SK-N-SH treated with all-trans-retinoic acid at 6 μM for 48 hours (cell line): Measurements from ENCODE around the gene APOO.

ENCODE experiments used
- ATAC-seq: fragments of 200-7000 bp; cut with Tn5 transposase; 3 replicates; pipeline ENCODE4 v1.9.1; 2020; ENCODE audit warnings: mild to moderate bottlenecking, moderate library complexity
- ARNTL ChIP-seq: fragments of 450-650 bp; formaldehyde crosslinking; IDR thresholded peaks from 2 replicates; pipeline ENCODE4 v1.5.0; 2020; ENCODE audit warnings: low read depth, mild to moderate bottlenecking, moderate library complexity, borderline replicate concordance
- BACH2 ChIP-seq: fragments of 250-450 bp; sonication (Bioruptor Pico); IDR thresholded peaks from 2 replicates; pipeline ENCODE4 v1.9.0; 2021; ENCODE audit warnings: mild to moderate bottlenecking, borderline replicate concordance
- CSDC2 ChIP-seq: fragments of 250-450 bp; sonication (Bioruptor Pico); IDR thresholded peaks from 2 replicates; pipeline ENCODE4 v1.5.0; 2020; ENCODE audit warnings: mild to moderate bottlenecking, moderate library complexity
- ESRRG ChIP-seq: fragments of 250-450 bp; sonication (Bioruptor Pico); IDR thresholded peaks from 2 replicates; pipeline ENCODE4 v1.6.1; 2021; ENCODE audit warnings: mild to moderate bottlenecking
- GLIS3 ChIP-seq: fragments of 250-450 bp; sonication (Bioruptor Pico); IDR thresholded peaks from 2 replicates; pipeline ENCODE4 v1.5.0; 2020; ENCODE audit warnings: mild to moderate bottlenecking, moderate library complexity
- ISL1 ChIP-seq: fragments of 250-450 bp; sonication (Bioruptor Pico); IDR thresholded peaks from 2 replicates; pipeline ENCODE4 v2.1.2; 2022; ENCODE audit warnings: mild to moderate bottlenecking, moderate library complexity
- OSR1 ChIP-seq: fragments of 250-450 bp; sonication (Bioruptor Pico); IDR thresholded peaks from 2 replicates; pipeline ENCODE4 v1.8.0; 2022; ENCODE audit warnings: moderate library complexity, mild to moderate bottlenecking, inconsistent platforms
- PATZ1 ChIP-seq: fragments of 250-450 bp; sonication (Bioruptor Pico); IDR thresholded peaks from 2 replicates; pipeline ENCODE4 v1.8.0; 2020; ENCODE audit warnings: mild to moderate bottlenecking, moderate library complexity, borderline replicate concordance
- POU6F1 ChIP-seq: fragments of 250-450 bp; sonication (Bioruptor Pico); IDR thresholded peaks from 2 replicates; pipeline ENCODE4 v1.8.0; 2021; ENCODE audit warnings: low read depth, mild to moderate bottlenecking, moderate library complexity, borderline replicate concordance
- RARB ChIP-seq: fragments of 250-450 bp; sonication (Bioruptor Pico); IDR thresholded peaks from 2 replicates; pipeline ENCODE4 v1.8.0; 2021; ENCODE audit warnings: mild to moderate bottlenecking, moderate library complexity
- SNAI2 ChIP-seq: fragments of 250-450 bp; sonication (Bioruptor Pico); IDR thresholded peaks from 2 replicates; pipeline ENCODE4 v1.5.0; 2020; ENCODE audit warnings: mild to moderate bottlenecking, moderate library complexity
- TCF4 ChIP-seq: fragments of 250-450 bp; sonication (Bioruptor Pico); IDR thresholded peaks from 2 replicates; pipeline ENCODE4 v1.8.0; 2021; ENCODE audit warnings: mild to moderate bottlenecking, moderate library complexity, borderline replicate concordance
- TOX ChIP-seq: fragments of 250-450 bp; sonication (Bioruptor Pico); IDR thresholded peaks from 2 replicates; pipeline ENCODE4 v1.8.0; 2021; ENCODE audit warnings: mild to moderate bottlenecking, moderate library complexity, borderline replicate concordance
- TSHZ2 ChIP-seq: fragments of 250-450 bp; sonication (Bioruptor Pico); IDR thresholded peaks from 2 replicates; pipeline ENCODE4 v1.5.0; 2020; ENCODE audit warnings: mild to moderate bottlenecking, moderate library complexity
- ZC3H10 ChIP-seq: fragments of 250-450 bp; sonication (Bioruptor Pico); IDR thresholded peaks from 2 replicates; pipeline ENCODE4 v1.5.1; 2021; ENCODE audit warnings: mild to moderate bottlenecking, moderate library complexity
- ZFP3 ChIP-seq: fragments of 250-450 bp; sonication (Bioruptor Pico); IDR thresholded peaks from 2 replicates; pipeline ENCODE4 v1.5.0; 2020; ENCODE audit warnings: mild to moderate bottlenecking, moderate library complexity
- ZNF565 ChIP-seq: fragments of 450-650 bp; formaldehyde crosslinking; conservative IDR thresholded peaks from 2 replicates; pipeline ENCODE4 v1.5.0; 2020; ENCODE audit warnings: low read depth, mild to moderate bottlenecking, moderate library complexity
- ZNF70 ChIP-seq: fragments of 450-650 bp; formaldehyde crosslinking; IDR thresholded peaks from 2 replicates; pipeline ENCODE4 v1.5.0; 2020; ENCODE audit warnings: mild to moderate bottlenecking, moderate library complexity
- ZNF8 ChIP-seq: fragments of 450-650 bp; formaldehyde crosslinking; IDR thresholded peaks from 2 replicates; pipeline ENCODE4 v1.5.0; 2020; ENCODE audit warnings: mild to moderate bottlenecking, moderate library complexity

Gene APOO

GRCh38 chrX:23811656-23812055 lies 96.1 kb downstream of the APOO start:
- TF ChIP-seq ZNF70 (CRISPR knock-in tag): no peak
- no peak for TF ChIP-seq OSR1 (CRISPR knock-in tag)
- no peak for TF ChIP-seq SNAI2 (CRISPR knock-in tag)
- no peak for TF ChIP-seq ESRRG (CRISPR knock-in tag)
- TF ChIP-seq TOX (CRISPR knock-in tag): no peak
- TF ChIP-seq, all 23 proteins: peak for 0

GRCh38 chrX:23811108-23811651 lies 96.6 kb downstream of the APOO start:
- no peak for ATAC-seq
- TF ChIP-seq CSDC2 (CRISPR knock-in tag): no peak
- TF ChIP-seq ZNF70 (CRISPR knock-in tag): no peak
- TF ChIP-seq BACH2 (CRISPR knock-in tag): no peak
- no peak for TF ChIP-seq ZFP3 (CRISPR knock-in tag)
- no peak for TF ChIP-seq PATZ1 (CRISPR knock-in tag)
- TF ChIP-seq TCF4: no peak
- TF ChIP-seq OSR1 (CRISPR knock-in tag): no peak
- TF ChIP-seq TSHZ2: no peak
- no peak for TF ChIP-seq ZC3H10 (CRISPR knock-in tag)

More at GRCh38 chrX:23811656-23812055, 96.1 kb downstream of the APOO start:
- ATAC-seq: no peak

- no peak for TF ChIP-seq BACH2 (CRISPR knock-in tag)
- TF ChIP-seq GLIS3 (CRISPR knock-in tag): no peak
- no peak for TF ChIP-seq ZNF8
- TF ChIP-seq ARNTL (CRISPR knock-in tag): no peak
- TF ChIP-seq ZNF565 (CRISPR knock-in tag): no peak
- TF ChIP-seq ISL1 (CRISPR knock-in tag): no peak
- TF ChIP-seq TSHZ2: no peak
- TF ChIP-seq ZFP3 (CRISPR knock-in tag): no peak
- TF ChIP-seq RARB (CRISPR knock-in tag): no peak
- TF ChIP-seq ZNF70 (CRISPR knock-in tag): no peak
- TF ChIP-seq TOX (CRISPR knock-in tag): no peak
- TF ChIP-seq PATZ1 (CRISPR knock-in tag): no peak
- TF ChIP-seq POU6F1 (CRISPR knock-in tag): no peak
- no peak for TF ChIP-seq ESRRG (CRISPR knock-in tag)
- TF ChIP-seq SNAI2 (CRISPR knock-in tag): no peak
Measured at GRCh38 chrX:23810279-23810678, 97.5 kb downstream of the APOO start.

More at GRCh38 chrX:23810279-23810678, 97.5 kb downstream of the APOO start:
- ATAC-seq: no peak
